K562 (cell line): ENCODE results near the gene HIVEP2. TPM values are rescaled to one million over a fixed set of nuclear protein-coding genes. Genes with fewer than 3 reads are reported as not detected.

Source experiments
- ATAC-seq: fragments of 200-7000 bp; cut with Tn5 transposase; 3 replicates; pipeline ENCODE4 v1.9.1; 2020; ENCODE audit warnings: moderate library complexity
- BruUV-seq: library from RNA; stranded (reverse); fragments of 400-500 nt; replicated peaks from 2 replicates; lab custom pipeline; 2021; lab: Mats Ljungman, UMichigan
- CTCF ChIA-PET: fragments of 300-600 bp; formaldehyde crosslinking; extraction: SDS; loops from one replicate; lab custom pipeline; 2021; ENCODE audit warnings: low intra/inter-chr PET ratio; lab: Yijun Ruan, JAX
- POLR2A ChIA-PET: fragments of 300-600, 350-650 bp; sonication (Branson Sonifier 250); formaldehyde crosslinking; extraction: SDS; loops from one replicate; lab custom pipeline; 2021; ENCODE audit warnings: antibody characterized with exemption, inconsistent platforms; lab: Yijun Ruan, JAX
- DNase-seq, 4 experiments: peaks; one replicate each; pipeline versions ENCODE4 v3.0.0 to v3.0.0-alpha.2; 2011 to 2018; ENCODE audit warnings: low spot score in 3 of 4, mixed read lengths in 3 of 4; ENCODE audit errors: extremely low read depth in 1 of 4
- FAIRE-seq: peaks from 2 replicates; lab custom pipeline; 2011; peaks lifted over from hg19 to GRCh38; lab: Jason Lieb, UNC
- H2AFZ ChIP-seq: 2 replicates; pipeline ENCODE4 v1.6.0; 2011; ENCODE audit warnings: low read depth, low read length, control low read depth, inconsistent platforms
- H3K27ac ChIP-seq: fragments of 200-600 bp; 3 replicates; pipeline ENCODE4 v1.8.0; 2011; ENCODE audit warnings: low read depth, mild to moderate bottlenecking, control low read depth, inconsistent platforms, low read length, moderate library complexity, mixed read lengths; ENCODE audit errors: extremely low read depth
- H3K27me3 ChIP-seq, 2 experiments: fragments of 300-600 bp in 1 of 2; 2 replicates in 1 of 2; 3 replicates in 1 of 2; pipeline versions ENCODE4 v1.6.0 to v1.8.0; 2011; ENCODE audit warnings: inconsistent platforms in 2 of 2, low read length in 2 of 2, mild to moderate bottlenecking in 1 of 2, mixed read lengths in 1 of 2, moderate library complexity in 1 of 2; ENCODE audit not compliant: control insufficient read depth in 2 of 2, insufficient read depth in 2 of 2
- H3K36me3 ChIP-seq: fragments of 300-600 bp; 3 replicates; pipeline ENCODE4 v1.8.0; 2011; ENCODE audit warnings: mild to moderate bottlenecking, low read length, inconsistent platforms; ENCODE audit not compliant: control insufficient read depth, insufficient read depth
- H3K4me1 ChIP-seq, 2 experiments: fragments of 200-600 bp in 1 of 2; replicated peaks in 1 of 2; 2 replicates in 1 of 2; 3 replicates in 1 of 2; pipeline versions ENCODE4 v1.5.1 to v1.8.0; 2011; ENCODE audit warnings: inconsistent platforms in 2 of 2, low read length in 2 of 2, mild to moderate bottlenecking in 1 of 2, mixed read lengths in 1 of 2, moderate library complexity in 1 of 2; ENCODE audit not compliant: control insufficient read depth in 2 of 2, insufficient read depth in 2 of 2
- H3K4me2 ChIP-seq: 2 replicates; pipeline ENCODE4 v1.6.1; 2011; ENCODE audit warnings: low read length, control low read depth, inconsistent platforms, mixed read lengths; ENCODE audit not compliant: insufficient read depth
- H3K4me3 ChIP-seq: fragments of 200-600 bp; sonication (generic), shearing (Covaris generic); 2 replicates; pipeline ENCODE4 v1.5.1; 2016; ENCODE audit warnings: control low read depth, inconsistent platforms
- H3K79me2 ChIP-seq: fragments of 200-600 bp; 3 replicates; pipeline ENCODE4 v1.8.0; 2011; ENCODE audit warnings: low read length, inconsistent platforms; ENCODE audit not compliant: control insufficient read depth, insufficient read depth
- H3K9ac ChIP-seq, 2 experiments: 2 replicates each; pipeline versions ENCODE4 v1.6.0 to v1.6.1; 2011; ENCODE audit warnings: low read depth in 2 of 2, low read length in 2 of 2, control low read depth in 1 of 2, inconsistent platforms in 1 of 2, mild to moderate bottlenecking in 1 of 2, mixed read lengths in 1 of 2; ENCODE audit not compliant: insufficient read depth in 1 of 2
- H3K9me1 ChIP-seq: one replicate; pipeline ENCODE4 v1.6.0; 2011; ENCODE audit warnings: inconsistent platforms, mild to moderate bottlenecking, low read length, moderate library complexity; ENCODE audit not compliant: control insufficient read depth, insufficient read depth
- H3K9me3 ChIP-seq: replicated peaks from 2 replicates; pipeline ENCODE4 v1.5.1; 2011; ENCODE audit warnings: low read depth, low read length, inconsistent platforms; ENCODE audit not compliant: control insufficient read depth, insufficient read depth
- H4K20me1 ChIP-seq: replicated peaks from 2 replicates; pipeline ENCODE4 v1.6.1; 2011; ENCODE audit warnings: low read length, inconsistent platforms, mixed read lengths; ENCODE audit not compliant: control insufficient read depth, insufficient read depth
- ARID2 ChIP-seq: fragments of 450-650 bp; IDR thresholded peaks from 2 replicates; pipeline ENCODE4 v1.6.1; 2017; ENCODE audit warnings: antibody characterized with exemption, mild to moderate bottlenecking
- CEBPB ChIP-seq: fragments of 450-650 bp; IDR thresholded peaks from 2 replicates; pipeline ENCODE4 v1.6.1; 2016; ENCODE audit warnings: missing genetic modification characterization, missing compliant biosample characterization
- CEBPG ChIP-seq, 3 experiments: fragments of 200-800 bp in 1 of 3; sonication (Bioruptor generic) in 1 of 3; sonication (generic) in 1 of 3; formaldehyde crosslinking in 1 of 3; IDR thresholded peaks in 2 of 3; conservative IDR thresholded peaks in 1 of 3; 2 replicates each; pipeline versions ENCODE4 v1.6.1 to v1.8.0; 2016 to 2022; ENCODE audit warnings: missing compliant biosample characterization in 2 of 3, missing genetic modification characterization in 2 of 3, mild to moderate bottlenecking in 1 of 3, missing genetic modification reagents in 1 of 3
- PTBP1 ChIP-seq: fragments of 200-400 bp; formaldehyde crosslinking; IDR thresholded peaks from 2 replicates; pipeline ENCODE4 v1.6.1; 2017; ENCODE audit warnings: low read depth, low read length
- RAD51 ChIP-seq: fragments of 450-650 bp; IDR thresholded peaks from 2 replicates; pipeline ENCODE4 v1.7.1; 2016; ENCODE audit warnings: low read depth, mild to moderate bottlenecking, borderline replicate concordance
- TCF3 ChIP-seq: sonication (generic); formaldehyde crosslinking; IDR thresholded peaks from 2 replicates; pipeline ENCODE4 v1.4.0; 2020; ENCODE audit warnings: mild to moderate bottlenecking, missing genetic modification reagents
- WHSC1 ChIP-seq: IDR thresholded peaks from one replicate; pipeline ENCODE4 v1.6.1; 2012; ENCODE audit warnings: low read length, control low read depth, inconsistent platforms
- WGBS: fragments of 100-300 bp; shearing (Covaris generic); methylation state at CpG from one replicate; pipeline ENCODE4 v1.1.6; 2016; ENCODE audit warnings: low coverage, mixed read lengths; ENCODE audit not compliant: insufficient coverage; ENCODE audit errors: missing lambda C conversion rate; 5-methylcytosine and 5-hydroxymethylcytosine counted together
- in situ Hi-C: fragments of 300-500 bp; cut with MboI; formaldehyde crosslinking; loops from 4 replicates; pipeline ENCODE4 v1.15.0; 2018; ENCODE audit warnings: inconsistent platforms, mixed read lengths
- intact Hi-C: fragments of 100-400 bp; cut with micrococcal nuclease; formaldehyde crosslinking; loops from 2 replicates; pipeline ENCODE4 v1.14.2; 2022
- polyA plus RNA-seq, 8 experiments: library from polyadenylated mRNA; depleted of rRNA in 4 of 8; stranded (reverse) in 5 of 8; unstranded in 3 of 8; fragments of >200 nt; fragmentation: Nextera tagmentation in 2 of 8; fragmentation: Illumina TruSeq in 1 of 8; extraction: Ambion mirVana in 2 of 8; extraction: Trizol in 1 of 8; gene quantifications; 2 replicates each; pipeline versions ENCODE4 v1.2.1 to v1.2.3, GENCODE V29; 2011 to 2014; ENCODE audit warnings: inconsistent platforms in 1 of 8, missing spikeins in 1 of 8
- total RNA-seq, 7 experiments: library from RNA; depleted of rRNA in 6 of 7; stranded (reverse); fragments of >200 nt in 6 of 7; fragmentation: Illumina TruSeq in 2 of 7; extraction: Trizol in 2 of 7; gene quantifications; 2 replicates each; pipeline versions ENCODE4 v1.2.1 to v1.2.3, GENCODE V29; 2011 to 2021; ENCODE audit warnings: low replicate concordance in 1 of 7
- TF ChIP-seq, protein P1 (sequence below): fragments of 250-450 bp; sonication (Bioruptor Pico); IDR thresholded peaks from 2 replicates; pipeline ENCODE4 v1.5.0; 2021
- TF ChIP-seq, protein P2 (sequence below): IDR thresholded peaks from 2 replicates; pipeline ENCODE4 v1.6.1; 2012; ENCODE audit warnings: low read depth, low read length, improper control_type of control experiment, borderline replicate concordance
- TF ChIP-seq, protein P3 (sequence below): fragments of 450-650 bp; IDR thresholded peaks from 2 replicates; pipeline ENCODE4 v1.6.1; 2018; ENCODE audit warnings: mild to moderate bottlenecking, low read depth; ENCODE audit not compliant: partially characterized antibody

HIVEP2 gene
- total and polyA plus RNA-seq, 9 of the 15 experiments (the other 6 are each of a cell fraction or from before 2014, with no cell fraction given): under 0.01 to 1.2 (median 0.31) TPM

DNA sequence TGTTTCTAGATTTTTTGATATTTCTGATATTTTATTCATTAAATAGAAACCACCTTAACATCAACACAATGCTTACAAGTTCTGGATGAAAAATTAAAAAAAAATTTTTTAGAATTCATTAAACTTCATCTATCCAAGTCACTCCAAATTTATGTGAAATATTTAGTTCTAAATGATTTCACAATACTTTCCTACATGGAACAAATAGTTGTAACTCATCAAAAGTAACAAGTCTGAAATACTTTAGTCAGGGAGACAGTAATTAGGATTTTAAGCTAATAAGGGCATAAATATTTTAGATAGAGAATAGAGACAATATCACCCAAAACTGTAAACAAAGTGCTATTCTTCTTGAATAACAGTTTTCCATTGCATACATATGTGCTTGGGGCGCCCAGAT is 147.8 kb downstream of the HIVEP2 start:
- POLR2A ChIA-PET: interaction anchor here (1.5 to 2.1 kb wide), 2 partner anchors 10 to 38 kb away, joined by 4 to 6 read pairs; no protein-coding TSS in a partner anchor
- 0% methylated on average over 1 of the region's 1 CpG for WGBS
- H3K4me3 ChIP-seq: no peak overlapping the region
- intact Hi-C loops: no loop called here
- H3K27me3 ChIP-seq: no peaks in the 10 kb centered on the region
- ATAC-seq: no peak
- no peak overlapping the region for H3K9ac ChIP-seq
- no peak overlapping the region for H2AFZ ChIP-seq
- TF ChIP-seq, protein P1, sequence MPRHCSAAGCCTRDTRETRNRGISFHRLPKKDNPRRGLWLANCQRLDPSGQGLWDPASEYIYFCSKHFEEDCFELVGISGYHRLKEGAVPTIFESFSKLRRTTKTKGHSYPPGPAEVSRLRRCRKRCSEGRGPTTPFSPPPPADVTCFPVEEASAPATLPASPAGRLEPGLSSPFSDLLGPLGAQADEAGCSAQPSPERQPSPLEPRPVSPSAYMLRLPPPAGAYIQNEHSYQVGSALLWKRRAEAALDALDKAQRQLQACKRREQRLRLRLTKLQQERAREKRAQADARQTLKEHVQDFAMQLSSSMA: no peak
- TF ChIP-seq CEBPG (CRISPR knock-in tag; IDR thresholded peaks at IDR 0.05): no peak
- 0 out of 4 replicates have a peak, but pooled peaks of 1 of the 2 experiments have one; percentile 48 for TF ChIP-seq CEBPG (tag; conservative IDR thresholded peaks at IDR 0.05 in 1 of 2, IDR thresholded peaks at IDR 0.05 in 1 of 2)
- no peak for TF ChIP-seq TCF3 (CRISPR knock-in tag)
- TF ChIP-seq WHSC1: no peak
- TF ChIP-seq, protein P2, sequence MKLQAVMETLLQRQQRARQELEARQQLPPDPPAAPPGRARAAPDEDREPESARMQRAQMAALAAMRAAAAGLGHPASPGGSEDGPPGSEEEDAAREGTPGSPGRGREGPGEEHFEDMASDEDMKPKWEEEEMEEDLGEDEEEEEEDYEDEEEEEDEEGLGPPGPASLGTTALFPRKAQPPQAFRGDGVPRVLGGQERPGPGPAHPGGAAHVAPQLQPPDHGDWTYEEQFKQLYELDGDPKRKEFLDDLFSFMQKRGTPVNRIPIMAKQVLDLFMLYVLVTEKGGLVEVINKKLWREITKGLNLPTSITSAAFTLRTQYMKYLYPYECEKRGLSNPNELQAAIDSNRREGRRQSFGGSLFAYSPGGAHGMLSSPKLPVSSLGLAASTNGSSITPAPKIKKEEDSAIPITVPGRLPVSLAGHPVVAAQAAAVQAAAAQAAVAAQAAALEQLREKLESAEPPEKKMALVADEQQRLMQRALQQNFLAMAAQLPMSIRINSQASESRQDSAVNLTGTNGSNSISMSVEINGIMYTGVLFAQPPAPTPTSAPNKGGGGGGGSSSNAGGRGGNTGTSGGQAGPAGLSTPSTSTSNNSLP: no peak
- no peak for TF ChIP-seq ARID2
- TF ChIP-seq PTBP1: no peak
- TF ChIP-seq, protein P3, sequence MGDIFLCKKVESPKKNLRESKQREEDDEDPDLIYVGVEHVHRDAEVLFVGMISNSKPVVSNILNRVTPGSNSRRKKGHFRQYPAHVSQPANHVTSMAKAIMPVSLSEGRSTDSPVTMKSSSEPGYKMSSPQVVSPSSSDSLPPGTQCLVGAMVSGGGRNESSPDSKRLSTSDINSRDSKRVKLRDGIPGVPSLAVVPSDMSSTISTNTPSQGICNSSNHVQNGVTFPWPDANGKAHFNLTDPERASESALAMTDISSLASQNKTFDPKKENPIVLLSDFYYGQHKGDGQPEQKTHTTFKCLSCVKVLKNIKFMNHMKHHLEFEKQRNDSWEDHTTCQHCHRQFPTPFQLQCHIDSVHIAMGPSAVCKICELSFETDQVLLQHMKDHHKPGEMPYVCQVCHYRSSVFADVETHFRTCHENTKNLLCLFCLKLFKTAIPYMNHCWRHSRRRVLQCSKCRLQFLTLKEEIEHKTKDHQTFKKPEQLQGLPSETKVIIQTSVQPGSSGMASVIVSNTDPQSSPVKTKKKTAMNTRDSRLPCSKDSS: no peak
- TF ChIP-seq CEBPB (tag): peak; percentile 76
- TF ChIP-seq RAD51: no peak
- TF ChIP-seq, all 486 proteins: peak for 2
- Histone ChIP-seq H4K20me1 (no peaks in the 10 kb centered on the region), H3K4me1 (no peaks in the 10 kb centered on the region), H3K9me3 (no peaks in the 10 kb centered on the region), H3K27ac (no peak overlapping the region), H3K36me3 (no peaks in the 10 kb centered on the region), H3K9me1 (no peaks in the 10 kb centered on the region), H3K79me2 (no peaks in the 10 kb centered on the region), H3K4me2 (no peak overlapping the region)
- FAIRE-seq (no peak), DNase-seq (no peak)
- BruUV-seq: no TSS peak
- in situ Hi-C loops: no loop called here
- CTCF ChIA-PET: no interaction called here
